HG03280 (cell line): ENCODE data around the gene MYBPC1.

Experiments used
- ATAC-seq: cut with Tn5 transposase; IDR thresholded peaks from one replicate; pipeline ENCODE4 v1.9.1; 2021; ENCODE audit warnings: mild to moderate bottlenecking, moderate library complexity; ENCODE audit not compliant: unreplicated experiment

The MYBPC1 gene

DNA sequence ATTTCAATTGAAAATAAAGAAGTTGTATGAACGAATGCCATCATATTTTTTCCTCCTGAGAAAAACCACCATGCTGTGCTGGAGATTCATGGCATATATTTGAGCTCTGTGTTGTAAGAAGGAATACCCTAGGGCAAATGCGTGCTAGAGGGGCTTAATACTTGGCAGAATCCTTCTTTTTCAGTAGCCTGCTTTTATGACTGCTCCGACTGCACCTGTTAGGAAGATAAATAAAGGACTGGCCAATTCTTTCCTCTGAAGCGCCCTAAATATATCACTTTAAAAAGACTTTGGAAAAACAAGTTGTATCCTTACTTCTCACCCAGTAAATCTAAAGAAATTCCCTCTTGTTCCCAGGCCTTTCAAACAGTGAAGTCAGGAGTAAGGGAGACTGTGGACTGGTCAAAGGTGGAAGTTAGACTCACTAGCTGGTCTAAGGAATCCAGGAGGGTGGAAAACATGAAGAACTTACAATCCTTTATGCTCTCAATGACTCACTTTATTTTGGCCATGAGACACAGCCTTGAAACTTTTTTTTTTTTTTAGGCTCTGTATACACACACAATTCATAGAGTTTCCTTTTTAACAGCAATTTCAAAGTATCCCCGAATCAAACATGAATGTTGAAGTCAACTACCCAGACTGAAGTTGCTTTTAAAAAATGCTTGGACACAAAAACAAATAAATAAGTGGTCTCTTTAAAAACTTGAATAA lies 5.2 kb downstream of the MYBPC1 start:
- no peak for ATAC-seq

DNA sequence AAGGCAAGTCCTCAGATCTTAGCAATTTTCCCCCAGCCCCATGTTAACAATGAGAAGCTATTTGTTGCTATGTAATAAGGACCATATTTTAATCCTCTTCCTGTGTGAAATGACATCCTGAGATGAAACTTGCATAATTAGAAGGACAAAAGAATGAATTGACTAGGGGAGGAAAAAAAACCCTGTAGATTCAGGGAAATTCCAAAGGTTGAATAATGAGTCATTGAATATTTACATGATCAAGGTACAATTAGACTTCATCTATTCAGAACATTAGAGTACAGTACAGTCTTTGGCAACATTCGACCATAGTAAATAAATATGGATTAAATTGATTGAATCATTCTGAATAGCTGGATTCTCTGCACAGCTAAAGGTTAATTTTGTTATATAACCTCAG lies 9.4 kb downstream of the MYBPC1 start:
- no peak for ATAC-seq

DNA sequence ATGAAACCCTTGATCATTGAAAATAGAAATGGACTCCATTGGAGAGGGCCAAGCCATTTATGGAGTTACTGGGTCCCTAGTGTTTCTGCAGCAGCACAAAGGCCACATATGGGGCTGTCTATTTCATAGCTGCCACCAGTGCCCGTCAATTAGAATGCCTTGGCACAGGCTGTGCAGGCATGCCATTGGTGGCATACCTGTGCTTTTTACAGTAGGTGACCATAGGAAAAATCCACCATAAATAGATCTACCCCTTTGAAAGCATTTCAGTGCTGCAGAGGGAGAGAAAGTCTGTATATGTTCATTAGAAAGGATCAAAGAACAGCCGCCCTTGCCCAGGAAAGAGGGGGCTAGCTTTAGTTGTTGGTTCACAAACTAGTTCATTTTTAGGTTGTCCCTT lies 13.1 kb downstream of the MYBPC1 start:
- no peak for ATAC-seq

DNA sequence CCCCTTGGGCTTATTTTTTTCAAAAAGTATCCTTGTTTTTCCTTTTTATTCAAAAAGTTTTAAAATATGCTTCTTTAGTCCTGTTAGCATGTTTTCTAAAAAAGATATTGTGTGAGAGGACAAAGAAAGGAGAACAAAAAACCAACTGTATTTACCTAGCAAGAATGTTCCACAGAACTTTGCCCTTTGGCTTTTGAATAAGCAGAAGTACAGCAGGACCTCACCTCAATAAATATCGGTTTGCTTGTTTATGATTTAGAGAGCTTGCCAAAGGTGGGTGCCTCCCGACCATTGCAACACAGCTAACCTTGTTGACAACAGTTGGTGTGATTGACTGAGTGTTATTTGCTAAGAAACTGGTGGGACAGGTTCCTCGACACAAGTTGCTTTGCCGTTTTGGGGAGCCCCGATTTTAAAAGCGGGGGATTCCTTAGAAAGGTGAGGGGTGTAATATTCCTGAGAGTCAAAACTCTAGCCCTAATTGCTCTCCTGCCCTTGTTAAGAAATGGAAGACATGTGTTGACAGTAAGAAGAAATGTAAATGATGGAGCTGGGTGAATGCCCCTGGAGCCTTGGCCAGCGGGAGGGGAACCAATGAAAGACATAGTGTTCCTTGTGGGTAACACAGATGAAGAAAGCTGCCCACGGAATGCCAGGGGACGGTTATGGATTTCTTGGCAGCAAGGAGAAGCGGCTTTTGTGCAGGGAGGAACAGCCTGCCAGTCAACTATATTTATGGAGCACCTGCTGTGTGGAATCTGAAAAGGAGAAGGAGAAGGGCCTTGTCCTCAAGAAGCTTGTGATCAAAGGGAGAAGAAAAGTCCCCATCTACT lies 13.7 kb downstream of the MYBPC1 start:
- no peak for ATAC-seq

DNA sequence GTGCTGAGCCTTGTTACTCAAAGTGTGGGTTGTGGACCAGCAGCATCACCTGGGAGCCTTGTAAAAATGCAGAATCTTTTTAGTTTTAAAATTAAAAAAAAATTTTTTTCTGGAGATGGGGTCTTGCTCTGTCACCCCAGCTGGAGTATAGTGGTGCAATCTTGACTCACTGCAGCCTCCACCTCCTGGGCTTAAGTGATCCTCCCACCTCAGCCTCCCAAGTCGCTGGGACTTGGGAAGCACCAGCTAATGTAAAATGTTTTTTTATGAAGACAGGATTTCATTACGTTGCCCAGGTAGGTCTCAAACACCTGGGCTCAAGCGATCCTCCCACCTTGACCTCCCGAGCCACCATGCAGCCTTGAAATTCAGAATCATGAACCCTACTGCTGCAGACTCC lies 14.4 kb downstream of the MYBPC1 start:
- ATAC-seq = no peak

DNA sequence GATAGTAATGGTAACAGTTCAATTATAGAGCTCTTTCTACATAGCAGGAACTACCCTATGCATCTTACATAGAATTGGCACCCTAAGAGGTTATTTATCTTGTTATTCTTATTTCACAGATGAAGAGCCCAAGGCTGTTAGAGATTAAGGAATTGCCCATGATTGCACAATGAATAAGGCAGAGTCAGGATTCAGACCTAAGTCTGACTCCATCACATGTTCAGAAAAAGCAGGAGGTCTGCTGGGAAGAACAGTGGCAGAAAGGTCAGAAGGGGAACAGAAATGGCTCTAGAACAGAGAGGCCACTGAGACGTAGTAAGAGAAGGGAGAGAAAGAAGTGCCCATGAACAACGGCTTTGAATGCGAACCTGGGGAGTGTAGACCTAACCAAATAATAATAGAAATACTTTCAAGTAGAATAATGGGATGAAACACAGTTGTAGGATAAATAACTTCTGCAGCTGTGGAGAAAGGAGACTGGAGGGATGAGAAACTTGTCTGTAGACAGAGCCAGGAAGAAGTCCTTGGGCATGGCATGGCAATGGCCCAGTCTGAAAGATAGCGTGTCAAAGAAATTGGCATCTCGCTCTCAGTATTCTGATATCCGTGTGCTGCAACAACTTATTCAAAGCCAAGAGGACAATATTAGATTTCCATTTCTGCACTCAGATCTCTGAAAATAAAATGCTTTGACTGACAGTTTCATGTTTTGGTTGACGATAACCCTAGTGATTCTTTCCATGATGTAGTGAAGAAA lies 17.6 kb downstream of the MYBPC1 start:
- no peak for ATAC-seq

DNA sequence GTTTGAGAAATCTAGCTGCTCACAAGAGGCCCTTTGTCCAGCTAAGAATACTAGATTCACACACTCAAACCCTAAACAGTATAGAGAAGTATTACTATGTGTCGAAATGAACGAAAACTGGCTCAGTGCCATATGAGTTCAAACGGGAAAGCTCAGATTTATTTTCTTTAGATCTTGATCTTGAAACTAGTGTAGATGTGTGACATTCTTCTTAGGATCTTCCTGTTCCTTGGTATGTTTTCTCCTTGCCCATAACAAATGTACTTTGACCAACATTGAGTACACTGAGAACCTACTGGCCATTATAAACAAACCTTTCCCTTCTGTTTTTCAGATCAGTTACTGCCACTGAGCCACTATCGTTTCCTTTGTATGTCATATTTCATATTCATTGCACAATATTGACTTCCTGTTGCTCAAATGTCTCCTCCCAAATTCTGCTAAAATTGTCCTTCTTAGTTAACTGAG lies 21.3 kb downstream of the MYBPC1 start:
- ATAC-seq = no peak

DNA sequence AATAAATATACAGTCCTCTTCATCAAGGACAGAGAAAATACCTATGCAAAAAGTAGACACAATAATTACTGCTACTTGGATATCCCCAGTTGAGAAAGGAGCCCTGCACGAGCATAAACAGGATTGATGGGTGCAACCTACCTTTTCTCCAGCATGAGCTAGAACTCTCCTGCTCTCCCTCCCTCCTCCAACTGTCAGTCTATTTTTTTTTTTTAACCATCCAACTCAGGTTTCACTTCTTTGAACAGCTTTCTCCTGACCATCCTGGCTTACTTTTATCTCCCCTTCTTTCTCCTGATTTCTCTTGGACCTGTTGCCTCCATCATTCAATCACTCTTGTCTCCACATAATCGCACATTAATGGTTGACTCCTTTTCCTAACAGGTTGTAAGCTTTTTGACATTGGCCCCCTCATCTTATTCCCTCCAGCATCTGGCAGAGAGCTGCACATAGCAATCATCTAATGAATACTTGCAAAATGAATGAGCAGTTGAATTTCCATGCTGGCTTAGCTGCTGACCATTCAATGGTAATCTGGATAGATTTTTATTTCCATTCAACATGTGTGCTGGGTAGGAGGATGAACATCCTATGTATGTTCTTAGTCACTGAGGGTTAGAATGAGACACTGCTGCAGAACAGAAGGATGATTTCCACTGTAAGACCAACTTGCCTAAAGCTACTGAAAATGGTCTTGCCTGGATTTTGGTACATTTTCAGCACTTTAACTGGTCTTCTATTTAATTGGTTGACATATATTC lies 24.4 kb downstream of the MYBPC1 start:
- ATAC-seq = no peak

DNA sequence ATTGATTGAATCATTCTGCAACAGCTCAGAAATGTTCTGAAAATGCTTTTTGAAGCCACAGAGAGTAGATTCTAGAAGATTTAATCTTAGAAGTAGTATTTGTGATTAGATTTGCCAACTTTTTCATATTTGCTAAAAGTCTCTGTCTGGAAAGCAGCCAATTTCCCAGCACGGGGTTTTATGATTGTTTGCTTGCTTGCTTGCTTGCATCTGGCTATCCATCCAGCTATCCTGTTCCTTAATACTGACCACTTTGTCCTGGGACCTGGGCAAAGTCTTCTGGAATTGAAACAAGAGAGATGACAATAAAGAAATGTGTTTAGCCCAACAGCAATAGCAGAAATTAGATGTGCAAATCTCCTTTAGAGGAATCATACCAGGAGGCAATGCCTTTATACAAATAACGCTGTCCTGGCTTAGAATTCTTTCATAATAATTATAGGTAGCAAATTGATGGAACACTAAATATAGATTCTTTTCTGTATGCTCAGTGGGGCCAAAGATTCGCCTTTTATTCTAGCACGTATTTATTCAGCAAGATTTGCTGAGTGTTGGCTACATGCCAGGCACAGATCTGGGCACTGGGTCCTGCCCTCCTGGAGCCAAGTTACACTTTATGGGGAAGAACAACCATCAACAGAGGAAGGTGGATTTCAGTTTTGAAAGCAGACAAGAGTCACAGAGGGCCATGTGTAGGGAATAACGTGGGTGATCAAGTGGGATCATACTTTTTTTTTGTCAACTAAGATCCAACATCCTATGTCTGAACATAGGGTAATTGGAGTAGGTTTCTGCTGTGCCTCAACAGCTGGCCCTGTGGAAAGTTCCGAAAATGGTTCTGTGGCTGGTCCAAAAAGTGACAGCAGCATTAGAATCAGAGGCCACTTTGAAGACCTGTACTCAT lies 25.3 kb downstream of the MYBPC1 start:
- ATAC-seq = no peak

DNA sequence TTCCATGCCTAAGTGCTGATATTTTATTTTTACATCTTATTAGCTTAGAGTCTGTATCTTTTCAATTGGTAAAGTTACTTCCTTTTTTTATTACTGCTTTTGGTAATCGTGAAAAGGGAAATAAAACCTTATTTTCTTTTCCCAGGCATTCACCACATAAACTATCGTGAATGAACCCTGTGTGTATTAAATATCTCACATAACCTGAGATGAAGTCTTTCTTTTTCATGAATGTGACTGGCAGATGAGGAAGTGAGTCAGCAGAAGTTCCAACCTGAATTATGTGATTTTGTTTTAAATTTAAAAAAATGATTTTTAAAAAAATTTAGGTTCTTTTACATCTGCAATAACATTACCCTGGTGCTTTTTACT lies 26.0 kb downstream of the MYBPC1 start:
- ATAC-seq = no peak

DNA sequence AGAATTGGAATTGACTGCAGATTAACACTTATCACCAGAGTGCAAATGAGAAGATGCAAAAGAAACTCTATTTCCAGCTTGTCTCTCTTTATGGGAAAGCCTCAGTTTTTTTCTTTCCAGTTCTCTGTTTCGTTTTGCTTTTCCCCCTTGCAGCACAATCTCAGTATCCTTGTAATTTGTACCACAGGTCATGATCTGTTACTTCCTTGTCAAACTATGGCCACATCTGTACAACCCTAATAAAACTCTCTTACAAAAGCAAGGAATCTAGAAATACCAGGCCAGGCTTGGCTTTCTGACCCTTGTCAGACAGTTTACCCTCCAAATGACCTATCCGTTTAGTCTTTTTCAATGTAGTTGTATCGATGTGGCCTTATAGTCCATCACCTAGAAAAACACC lies 33.9 kb downstream of the MYBPC1 start:
- no peak for ATAC-seq

DNA sequence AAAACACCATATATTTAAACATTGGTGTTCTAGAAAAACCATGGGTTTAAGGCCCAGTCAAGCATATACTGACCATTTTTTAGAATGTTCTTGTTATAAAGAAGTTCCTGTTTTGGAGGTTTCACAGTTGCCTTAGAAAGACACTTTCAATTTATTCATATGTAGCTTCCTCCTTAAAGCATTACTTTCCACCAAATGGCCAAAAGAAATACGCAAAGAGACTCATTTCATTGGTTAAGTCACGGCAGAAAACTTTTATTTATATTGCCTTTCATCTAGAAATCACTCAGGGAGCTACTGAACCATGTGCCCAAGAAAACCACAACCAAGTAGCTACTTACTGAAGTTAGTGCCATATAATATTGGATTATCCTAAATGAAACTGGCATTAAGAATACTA lies 40.0 kb downstream of the MYBPC1 start:
- ATAC-seq = peak; percentile 77

DNA sequence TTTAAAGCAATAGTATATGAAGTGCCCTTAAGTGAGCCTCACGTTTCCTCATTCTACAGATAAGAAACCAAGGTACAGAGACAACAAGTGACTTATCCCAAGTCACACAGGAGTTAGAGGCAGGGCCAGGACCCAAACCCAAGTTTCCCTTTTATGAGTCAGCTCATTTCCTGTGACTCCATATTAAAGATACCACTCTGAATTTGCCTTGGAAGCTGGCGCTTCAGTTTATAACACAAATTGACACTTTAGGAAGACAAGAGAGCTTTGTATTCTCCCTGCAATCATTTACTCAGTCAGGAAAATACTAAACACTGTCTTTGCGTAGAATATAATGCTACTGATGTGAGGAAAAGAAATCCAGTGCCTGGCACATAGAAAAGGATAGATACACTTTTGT lies 43.2 kb downstream of the MYBPC1 start:
- no peak for ATAC-seq

DNA sequence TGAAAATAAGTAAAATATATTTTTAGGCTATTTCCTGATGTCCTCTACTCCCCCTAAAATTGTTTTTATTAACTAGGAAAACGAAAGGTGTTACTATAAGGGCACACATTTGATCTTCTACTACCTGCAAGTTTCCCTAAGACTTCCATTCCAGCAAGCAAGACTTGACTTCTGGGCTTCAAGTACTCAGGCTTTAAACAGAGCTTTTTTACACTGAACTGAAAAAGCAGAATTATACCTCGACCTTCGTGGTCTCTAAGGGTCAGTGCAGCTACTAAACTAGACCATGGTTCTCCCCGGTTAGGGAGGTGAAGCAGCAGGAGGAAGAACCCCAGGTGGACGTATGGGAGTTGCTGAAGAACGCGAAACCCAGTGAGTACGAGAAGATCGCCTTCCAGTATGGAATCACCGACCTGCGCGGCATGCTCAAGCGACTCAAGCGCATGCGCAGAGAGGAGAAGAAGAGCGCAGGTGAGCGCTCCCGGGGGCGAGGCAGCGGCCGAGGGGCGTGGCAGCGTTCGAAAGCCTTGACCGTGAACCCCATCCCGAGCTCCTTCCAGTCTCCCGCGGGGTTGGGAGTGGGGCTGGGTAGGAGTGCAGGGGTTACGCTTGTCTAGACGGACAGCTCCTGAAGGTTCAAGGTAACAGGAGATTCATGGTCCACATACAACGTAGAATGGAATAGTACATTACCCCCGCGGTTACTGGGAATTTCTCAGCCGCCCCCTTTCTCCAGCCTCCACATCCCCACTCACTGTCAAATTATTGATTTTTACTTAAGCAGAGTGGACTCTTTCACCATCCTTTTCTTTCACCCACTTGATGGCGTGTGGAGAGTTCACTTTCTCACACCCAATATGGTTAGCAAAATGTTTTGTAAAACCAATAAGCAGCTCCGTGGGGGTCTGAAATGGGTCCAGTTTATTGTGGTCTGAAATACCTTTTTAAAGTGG lies 47.6 kb downstream of the MYBPC1 start:
- ATAC-seq = no peak

DNA sequence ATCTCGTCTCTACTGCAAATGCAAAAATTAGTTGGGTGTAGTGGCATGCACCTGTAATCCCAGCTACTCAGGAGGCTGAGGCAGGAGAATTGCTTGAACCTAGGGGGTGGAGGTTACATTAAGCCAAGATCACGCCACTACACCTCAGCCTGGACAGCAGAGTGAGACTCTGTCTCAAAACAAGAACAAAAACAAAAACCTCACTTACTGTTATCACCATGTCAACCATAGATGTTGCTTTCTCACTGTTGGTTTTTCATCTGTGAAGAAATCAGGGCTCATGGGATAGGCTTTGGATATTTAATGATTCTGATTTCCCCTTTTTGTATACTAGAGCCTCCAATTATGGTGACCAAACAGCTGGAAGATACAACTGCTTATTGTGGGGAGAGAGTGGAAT lies 52.9 kb downstream of the MYBPC1 start:
- ATAC-seq = no peak

DNA sequence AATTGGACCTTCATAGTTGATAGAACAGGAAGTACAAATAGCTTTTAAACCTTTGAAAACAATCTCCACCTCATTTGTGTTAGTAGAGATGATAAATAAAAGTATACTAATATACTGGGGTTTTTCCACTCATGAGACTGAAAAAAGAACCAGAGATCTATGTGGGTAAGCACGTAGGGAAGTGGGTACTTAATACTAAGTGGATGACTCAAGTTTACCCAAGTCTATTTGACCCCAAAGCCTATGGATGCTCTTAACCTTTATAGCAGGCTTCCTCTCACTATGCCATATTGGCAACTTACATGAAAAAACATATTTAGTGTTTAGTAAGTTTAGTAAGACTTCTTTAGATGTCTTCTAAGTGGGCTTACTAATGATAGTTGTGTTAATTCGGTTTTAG lies 53.4 kb downstream of the MYBPC1 start:
- no peak for ATAC-seq

DNA sequence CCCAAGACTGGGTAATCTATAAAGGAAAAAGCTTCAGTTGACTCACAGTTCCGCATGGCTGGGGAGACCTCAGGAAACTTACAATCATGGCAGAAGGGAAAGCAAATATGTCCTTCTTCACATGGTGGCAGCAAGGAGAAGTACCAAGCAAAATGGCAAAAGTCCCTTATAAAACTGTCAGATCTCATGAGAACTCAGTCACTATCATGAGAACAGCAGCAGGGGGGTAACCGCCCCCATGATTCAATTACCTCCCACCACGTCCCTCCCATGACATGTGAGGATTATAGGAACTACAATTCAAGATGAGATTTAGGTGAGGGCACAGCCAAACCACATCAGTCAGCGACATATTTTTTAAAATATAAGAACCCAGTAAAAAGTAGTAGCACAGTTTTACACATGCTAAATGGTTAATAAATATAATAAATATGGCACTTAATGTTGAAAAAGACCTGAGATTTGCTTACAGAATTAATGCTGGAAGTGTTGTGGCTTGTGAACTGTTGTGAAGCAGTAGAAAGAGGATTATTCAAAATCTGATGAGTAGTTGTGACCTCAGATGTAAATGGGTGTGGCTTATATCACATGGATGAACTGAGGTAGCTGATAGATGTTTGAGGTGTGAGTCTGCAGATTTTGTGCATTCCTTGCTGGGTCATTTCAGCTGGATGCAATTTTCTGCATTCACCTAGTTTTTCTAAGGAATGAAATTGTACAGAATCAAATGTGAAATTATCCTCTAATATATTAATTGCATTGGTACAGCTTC lies 55.8 kb downstream of the MYBPC1 start:
- ATAC-seq = no peak

DNA sequence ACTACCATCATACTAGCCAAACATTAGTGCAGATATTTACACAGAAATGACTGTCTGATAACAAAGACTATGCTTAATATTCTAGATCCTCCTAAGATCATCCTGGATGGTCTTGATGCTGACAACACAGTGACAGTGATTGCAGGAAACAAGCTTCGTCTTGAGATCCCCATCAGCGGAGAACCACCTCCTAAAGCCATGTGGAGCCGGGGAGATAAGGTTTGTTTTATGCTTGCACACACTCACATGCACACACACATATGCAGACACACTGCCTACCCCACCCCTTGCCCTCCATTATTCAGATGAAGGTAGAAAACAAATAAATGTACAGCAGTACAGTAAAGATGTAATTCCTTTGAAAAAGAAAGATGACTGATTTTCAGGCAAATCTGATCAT lies 58.3 kb downstream of the MYBPC1 start:
- no peak for ATAC-seq
